ENCODE data around the gene ZC3H12D. TPM values are rescaled to one million over a fixed set of nuclear protein-coding genes. Genes with fewer than 3 reads are reported as not detected.

ZC3H12D gene
- total and polyA plus RNA-seq, 2 experiments from 2014 or later, result 0.07 TPM; not detected in 1

GRCh38 chr6:149414821-149415220, 70.0 kb downstream of the ZC3H12D start (continued):
- TF ChIP-seq ZNF462 (CRISPR knock-in tag; IDR thresholded peaks at IDR 0.05) (no peak), CREB1 (CRISPR knock-in tag; IDR thresholded peaks at IDR 0.05; ENCODE audit: low read depth) (no peak), EZH2phosphoT487 (IDR thresholded peaks at IDR 0.05; ENCODE audit: unreplicated experiment) (no peak)

DNA sequence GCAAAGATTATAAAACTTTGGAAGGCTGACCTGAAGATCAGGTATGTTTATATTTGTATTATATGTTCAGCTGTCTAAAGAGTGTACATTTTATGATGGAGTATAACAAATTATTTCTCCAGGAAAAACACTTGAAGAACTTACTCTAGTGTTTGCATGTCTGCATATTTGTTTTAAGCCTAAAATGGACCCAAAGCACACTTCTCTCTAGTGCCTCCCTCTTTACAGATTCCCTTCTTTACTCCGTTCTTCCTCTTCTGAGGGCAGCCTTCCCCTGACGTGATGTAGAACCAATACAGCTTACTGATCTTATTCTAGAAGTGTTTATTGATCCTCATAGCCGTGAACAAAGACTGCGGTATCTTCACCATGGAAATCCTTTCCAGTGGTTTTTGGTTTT, 70.8 kb downstream of the ZC3H12D start:
- Mint-ChIP-seq H3K4me3 (no peak overlapping the region), H3K27me3 (ENCODE audit: insufficient read depth, low read depth, poor library complexity) (peaks cover 4% of the 10 kb centered on the region), H3K27ac (no peak overlapping the region), H3K9me3 (no peaks in the 10 kb centered on the region; the same call in 2 of the 3 replicates), H3K36me3 (ENCODE audit: low read depth) (peaks cover 6% of the 10 kb centered on the region; the same call in 2 of the 3 replicates), H3K4me1 (no peaks in the 10 kb centered on the region)
- H3K4me2 ChIP-seq, result no peak overlapping the region
- ATAC-seq, result no peak
- no peak for DNase-seq (ENCODE audit: low spot score)
- H4K20me1 ChIP-seq (replicated peaks; ENCODE audit: insufficient read depth), result no peaks in the 10 kb centered on the region
- no peak overlapping the region for H3K4me3 ChIP-seq
- H3F3A ChIP-seq (replicated peaks; ENCODE audit: low read depth), result no peaks in the 10 kb centered on the region
- no peaks in the 10 kb centered on the region for H3K4me1 ChIP-seq (ENCODE audit: insufficient read depth)
- no peaks in the 10 kb centered on the region for H3K27me3 ChIP-seq (ENCODE audit: insufficient read depth)
- no peak overlapping the region for H3K27ac ChIP-seq (ENCODE audit: low read depth)
- no peaks in the 10 kb centered on the region; the same call in 1 of the 2 replicates for H3K36me3 ChIP-seq (ENCODE audit: insufficient read depth)
- H2AFZ ChIP-seq, result no peak overlapping the region
- no peaks in the 10 kb centered on the region for H3K79me2 ChIP-seq (replicated peaks; ENCODE audit: insufficient read depth)
- no peaks in the 10 kb centered on the region for H3K9me2 ChIP-seq (ENCODE audit: insufficient read depth)
- TF ChIP-seq ZNF331 (CRISPR knock-in tag; IDR thresholded peaks at IDR 0.05; ENCODE audit: low read depth), result no peak
- no peak for TF ChIP-seq NANOG (IDR thresholded peaks at IDR 0.05; ENCODE audit: borderline replicate concordance)
- no peak for TF ChIP-seq EZH2 (IDR thresholded peaks at IDR 0.05; ENCODE audit: low read depth, unreplicated experiment)
- no peak for TF ChIP-seq ZNF462 (CRISPR knock-in tag; IDR thresholded peaks at IDR 0.05)
- no peak for TF ChIP-seq CREB1 (CRISPR knock-in tag; IDR thresholded peaks at IDR 0.05; ENCODE audit: low read depth)
